ENCODE results near the gene CSPG4. TPM values are rescaled to one million over a fixed set of nuclear protein-coding genes. Genes with fewer than 3 reads are reported as not detected.
"Not testable (repeated sequence)": the region's sequence is repeated elsewhere in the genome, so short reads cannot be mapped to it uniquely, and the experiment has no call there.

CSPG4 gene
- total RNA-seq, 1 experiment from 2014 or later, result 2.4 TPM

- TF ChIP-seq, protein P1, sequence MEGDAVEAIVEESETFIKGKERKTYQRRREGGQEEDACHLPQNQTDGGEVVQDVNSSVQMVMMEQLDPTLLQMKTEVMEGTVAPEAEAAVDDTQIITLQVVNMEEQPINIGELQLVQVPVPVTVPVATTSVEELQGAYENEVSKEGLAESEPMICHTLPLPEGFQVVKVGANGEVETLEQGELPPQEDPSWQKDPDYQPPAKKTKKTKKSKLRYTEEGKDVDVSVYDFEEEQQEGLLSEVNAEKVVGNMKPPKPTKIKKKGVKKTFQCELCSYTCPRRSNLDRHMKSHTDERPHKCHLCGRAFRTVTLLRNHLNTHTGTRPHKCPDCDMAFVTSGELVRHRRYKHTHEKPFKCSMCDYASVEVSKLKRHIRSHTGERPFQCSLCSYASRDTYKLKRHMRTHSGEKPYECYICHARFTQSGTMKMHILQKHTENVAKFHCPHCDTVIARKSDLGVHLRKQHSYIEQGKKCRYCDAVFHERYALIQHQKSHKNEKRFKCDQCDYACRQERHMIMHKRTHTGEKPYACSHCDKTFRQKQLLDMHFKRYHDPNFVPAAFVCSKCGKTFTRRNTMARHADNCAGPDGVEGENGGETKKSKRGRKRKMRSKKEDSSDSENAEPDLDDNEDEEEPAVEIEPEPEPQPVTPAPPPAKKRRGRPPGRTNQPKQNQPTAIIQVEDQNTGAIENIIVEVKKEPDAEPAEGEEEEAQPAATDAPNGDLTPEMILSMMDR (conservative IDR thresholded peaks at IDR 0.05), result peak; percentile 83
- H2AFZ ChIP-seq; H3K79me2 ChIP-seq (ENCODE audit: low read depth); H3K9me3 ChIP-seq (ENCODE audit: insufficient read depth, low read depth); BruUV-seq (replicated peaks); H3K36me3 ChIP-seq (ENCODE audit: low read depth); H3K4me2 ChIP-seq; H3K4me1 ChIP-seq (replicated peaks; ENCODE audit: insufficient read depth); H3K27me3 ChIP-seq (ENCODE audit: insufficient read depth, low read depth); H3K27ac ChIP-seq; H4K20me1 ChIP-seq (ENCODE audit: insufficient read depth); H3K4me3 ChIP-seq; H3F3A ChIP-seq (ENCODE audit: insufficient read depth, low read depth); H3K9me2 ChIP-seq (ENCODE audit: insufficient read depth): not testable (repeated sequence)
- intact Hi-C loops (cut with micrococcal nuclease; ENCODE audit: unreplicated experiment), result loop anchor here (1.0 kb wide), 2 partner anchors 35 to 46 kb away; no protein-coding TSS in a partner anchor
- DNase-seq, result peak in 1 of 2 experiments; percentile 92
- CTCF ChIA-PET, result interaction anchor here (0.5 to 1.7 kb wide), 11 partner anchors 8 to 1949 kb away, joined by 3 to 14 read pairs (median 3); partner anchors contain the start of genes NRG4 and SIN3A
- POLR2A ChIA-PET (ENCODE audit: unreplicated experiment), result interaction anchor here (0.7 kb wide), 1 partner anchor 8 kb away, joined by 3 read pairs; no protein-coding TSS in a partner anchor
These were observed 26.4 kb downstream of the CSPG4 start for GRCh38 chr15:75686212-75686642.

- peaks cover 5% of the 10 kb centered on the region for H3F3A ChIP-seq (ENCODE audit: insufficient read depth, low read depth)
- POLR2A ChIA-PET (ENCODE audit: unreplicated experiment), result no interaction called here
- no peak overlapping the region for H3K27ac ChIP-seq
- BruUV-seq (replicated peaks), result no TSS peak
- H3K79me2 ChIP-seq (ENCODE audit: low read depth), result no peaks in the 10 kb centered on the region
- no peaks in the 10 kb centered on the region for H3K36me3 ChIP-seq (ENCODE audit: low read depth)
- H3K27me3 ChIP-seq (ENCODE audit: insufficient read depth, low read depth), result no peaks in the 10 kb centered on the region
- no peaks in the 10 kb centered on the region for H3K9me2 ChIP-seq (ENCODE audit: insufficient read depth)
- no peaks in the 10 kb centered on the region for H4K20me1 ChIP-seq (ENCODE audit: insufficient read depth)
- H3K4me3 ChIP-seq, result no peak overlapping the region
- H3K4me1 ChIP-seq (replicated peaks; ENCODE audit: insufficient read depth), result no peaks in the 10 kb centered on the region
- CTCF ChIA-PET, result interaction anchor here (1.7 kb wide), 1 partner anchor 117 kb away, joined by 14 read pairs; no protein-coding TSS in a partner anchor
- no peak for DNase-seq
- no peak overlapping the region for H2AFZ ChIP-seq
- TF ChIP-seq, protein P1 (conservative IDR thresholded peaks at IDR 0.05), result no peak
- no peak for TF ChIP-seq EZH2 (IDR thresholded peaks at IDR 0.05; ENCODE audit: low read depth)
- no peaks in the 10 kb centered on the region for H3K9me3 ChIP-seq (ENCODE audit: insufficient read depth, low read depth)
- H3K4me2 ChIP-seq, result no peak overlapping the region
- intact Hi-C loops (cut with micrococcal nuclease; ENCODE audit: unreplicated experiment), result no loop called here
These were observed 27.5 kb downstream of the CSPG4 start for GRCh38 chr15:75685195-75685594.

DNA sequence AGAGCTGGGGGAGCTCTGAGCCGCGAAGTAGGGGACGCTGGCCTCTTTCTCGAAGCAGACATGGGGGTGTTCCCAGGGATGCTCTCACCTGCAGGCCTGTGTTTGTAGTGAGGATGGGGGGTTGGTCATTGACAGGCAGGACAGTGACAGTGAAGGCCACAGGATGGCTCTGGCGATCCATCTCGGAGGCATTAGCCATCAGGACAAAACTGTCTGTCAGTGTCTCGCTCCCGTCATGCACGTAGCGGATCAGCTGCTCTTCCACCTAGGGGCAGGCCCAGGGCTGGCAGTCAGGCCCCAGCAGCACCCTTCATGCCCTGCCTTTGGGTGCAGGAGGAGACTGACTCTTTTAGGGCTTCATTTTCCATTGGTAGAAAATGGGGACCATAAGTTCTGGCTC is 28.0 kb downstream of the CSPG4 start:
- intact Hi-C loops (cut with micrococcal nuclease; ENCODE audit: unreplicated experiment), result loop anchor here (1.0 to 5.0 kb wide), 2 partner anchors 118 to 177 kb away; no protein-coding TSS in a partner anchor
- Histone ChIP-seq H3K9me3 (ENCODE audit: insufficient read depth, low read depth) (no peaks in the 10 kb centered on the region), H3F3A (ENCODE audit: insufficient read depth, low read depth) (peaks cover 5% of the 10 kb centered on the region), H3K4me1 (replicated peaks; ENCODE audit: insufficient read depth) (no peaks in the 10 kb centered on the region), H3K27ac (no peak overlapping the region), H3K79me2 (ENCODE audit: low read depth) (no peaks in the 10 kb centered on the region), H3K36me3 (ENCODE audit: low read depth) (no peaks in the 10 kb centered on the region), H3K4me2 (no peak overlapping the region), H2AFZ (no peak overlapping the region), H3K9me2 (ENCODE audit: insufficient read depth) (no peaks in the 10 kb centered on the region), H3K27me3 (ENCODE audit: insufficient read depth, low read depth) (no peaks in the 10 kb centered on the region), H3K4me3 (no peak overlapping the region), H4K20me1 (ENCODE audit: insufficient read depth) (no peaks in the 10 kb centered on the region)
- CTCF ChIA-PET, result interaction anchor here (0.6 to 1.1 kb wide), 3 partner anchors 39 to 260 kb away, joined by 3 to 7 read pairs (median 6); a partner anchor contains a TSS
- DNase-seq, result no peak
- POLR2A ChIA-PET (ENCODE audit: unreplicated experiment), result interaction anchor here (0.9 kb wide), 1 partner anchor 50 kb away, joined by 3 read pairs; no protein-coding TSS in a partner anchor
- TF ChIP-seq, protein P1 (conservative IDR thresholded peaks at IDR 0.05), result no peak
- TF ChIP-seq EZH2 (IDR thresholded peaks at IDR 0.05; ENCODE audit: low read depth), result no peak
- no TSS peak for BruUV-seq (replicated peaks)
